Type B pancreatic cell (in vitro differentiated cells): ENCODE measurements around the gene ORAI2. TPM values are rescaled to one million over a fixed set of nuclear protein-coding genes. Genes with fewer than 3 reads are reported as not detected.

Experiments used
- DNase-seq: peaks from one replicate; pipeline ENCODE4 v3.0.0; 2021; ENCODE audit warnings: mixed read lengths; ENCODE audit not compliant: unreplicated experiment; ENCODE audit errors: extremely low spot score
- H3K27ac Mint-ChIP-seq: 2 replicates; pipeline ENCODE4 v1.8.0; 2021; ENCODE audit warnings: mild to moderate bottlenecking, mixed read lengths
- H3K27me3 Mint-ChIP-seq: 2 replicates; pipeline ENCODE4 v1.8.0; 2021; ENCODE audit warnings: mixed read lengths
- H3K36me3 Mint-ChIP-seq: 2 replicates; pipeline ENCODE4 v1.8.0; 2021; ENCODE audit warnings: mixed read lengths
- H3K4me1 Mint-ChIP-seq: one replicate; pipeline ENCODE4 v1.8.0; 2021; ENCODE audit warnings: mixed read lengths; ENCODE audit not compliant: unreplicated experiment
- H3K4me3 Mint-ChIP-seq: 2 replicates; pipeline ENCODE4 v1.8.0; 2021; ENCODE audit warnings: mild to moderate bottlenecking, mixed read lengths
- H3K9me3 Mint-ChIP-seq: 2 replicates; pipeline ENCODE4 v1.8.0; 2021; ENCODE audit warnings: mixed read lengths
- CTCF ChIP-seq: fragments of 200-600 bp; sonication (generic); conservative IDR thresholded peaks from 2 replicates; pipeline ENCODE4 v1.5.0; 2021; ENCODE audit warnings: antibody characterized with exemption, mild to moderate bottlenecking
- total RNA-seq: library from RNA; stranded (reverse); gene quantifications from 2 replicates; pipeline ENCODE4 v1.2.1, GENCODE V29; 2021; ENCODE audit warnings: low replicate concordance

The ORAI2 gene
- total RNA-seq, 1 donor from 2014 or later: 34.9 TPM

GRCh38 chr7:102449136-102449535 lies 15.8 kb downstream of the ORAI2 start:
- H3K27ac Mint-ChIP-seq: no peak overlapping the region
- no peak overlapping the region for H3K4me3 Mint-ChIP-seq
- no peaks in the 10 kb centered on the region for H3K36me3 Mint-ChIP-seq
- no peaks in the 10 kb centered on the region for H3K27me3 Mint-ChIP-seq
- no peak for TF ChIP-seq CTCF
- DNase-seq: no peak
- H3K9me3 Mint-ChIP-seq: no peaks in the 10 kb centered on the region
- no peaks in the 10 kb centered on the region for H3K4me1 Mint-ChIP-seq

GRCh38 chr7:102450242-102450641 lies 16.9 kb downstream of the ORAI2 start:
- H3K4me1 Mint-ChIP-seq: no peaks in the 10 kb centered on the region
- no peaks in the 10 kb centered on the region for H3K9me3 Mint-ChIP-seq
- H3K27me3 Mint-ChIP-seq: no peaks in the 10 kb centered on the region
- DNase-seq: no peak
- TF ChIP-seq CTCF: no peak
- no peak overlapping the region for H3K27ac Mint-ChIP-seq
- no peaks in the 10 kb centered on the region for H3K36me3 Mint-ChIP-seq
- H3K4me3 Mint-ChIP-seq: no peak overlapping the region

- no peaks in the 10 kb centered on the region for H3K9me3 Mint-ChIP-seq
- no peak overlapping the region for H3K27ac Mint-ChIP-seq
- H3K4me3 Mint-ChIP-seq: no peak overlapping the region
- no peak for TF ChIP-seq CTCF
- H3K27me3 Mint-ChIP-seq: no peaks in the 10 kb centered on the region
- DNase-seq: no peak
- no peaks in the 10 kb centered on the region for H3K4me1 Mint-ChIP-seq
- H3K36me3 Mint-ChIP-seq: no peaks in the 10 kb centered on the region
These were observed 18.1 kb downstream of the ORAI2 start for GRCh38 chr7:102451371-102452054.

- no peak for DNase-seq
- no peak overlapping the region for H3K27ac Mint-ChIP-seq
- no peaks in the 10 kb centered on the region for H3K27me3 Mint-ChIP-seq
- H3K36me3 Mint-ChIP-seq: no peaks in the 10 kb centered on the region
- H3K4me1 Mint-ChIP-seq: no peaks in the 10 kb centered on the region
- H3K9me3 Mint-ChIP-seq: no peaks in the 10 kb centered on the region
- TF ChIP-seq CTCF: no peak
- no peak overlapping the region for H3K4me3 Mint-ChIP-seq
These were observed 19.1 kb downstream of the ORAI2 start for GRCh38 chr7:102452451-102452850.

- Mint-ChIP-seq H3K4me1 (no peaks in the 10 kb centered on the region), H3K9me3 (no peaks in the 10 kb centered on the region)
These were observed 19.9 kb downstream of the ORAI2 start for GRCh38 chr7:102453319-102453718.

More at GRCh38 chr7:102453319-102453718, 19.9 kb downstream of the ORAI2 start:
- Mint-ChIP-seq H3K4me3 (no peak overlapping the region), H3K27ac (no peak overlapping the region), H3K27me3 (no peaks in the 10 kb centered on the region), H3K36me3 (no peaks in the 10 kb centered on the region)
- no peak for DNase-seq
- no peak for TF ChIP-seq CTCF
